SK-N-SH (cell line): ENCODE measurements around the gene RCN1.

Experiments used
- CTCF ChIP-seq: fragments of 200-600 bp; sonication (generic); IDR thresholded peaks from 2 replicates; pipeline ENCODE4 v1.6.1; 2017; ENCODE audit warnings: antibody characterized with exemption, mild to moderate bottlenecking, moderate library complexity
- ELF1 ChIP-seq: IDR thresholded peaks from 2 replicates; pipeline ENCODE4 v1.4.0; 2012
- POLR2AphosphoS5 ChIP-seq: IDR thresholded peaks from 2 replicates; pipeline ENCODE4 v1.6.1; 2012; ENCODE audit warnings: low read depth, low read length
- REST ChIP-seq: IDR thresholded peaks from 2 replicates; pipeline ENCODE4 v1.6.1; 2012; ENCODE audit warnings: mild to moderate bottlenecking, low read depth, low read length, moderate library complexity

- no peak for TF ChIP-seq POLR2AphosphoS5
- TF ChIP-seq CTCF, result no peak
- no peak for TF ChIP-seq ELF1
- no peak for TF ChIP-seq REST
These were observed 4.0 kb downstream of the RCN1 start for GRCh38 chr11:32094923-32095322.
